Kasumi-1 (cell line): ENCODE data around the gene MTHFD2L.

ENCODE experiments used
- DNase-seq, 2 experiments: peaks; one replicate each; lab custom pipeline; 2025; lab: John Stamatoyannopoulos, UW

MTHFD2L gene

GRCh38 chr4:74252933-74253332 is 95.0 kb downstream of the MTHFD2L start:
- no peak for DNase-seq

- no peak for DNase-seq
These were observed 96.5 kb downstream of the MTHFD2L start for GRCh38 chr4:74254386-74254785.

GRCh38 chr4:74255096-74255495 is 97.2 kb downstream of the MTHFD2L start:
- no peak for DNase-seq

- no peak for DNase-seq
These were observed 101.0 kb downstream of the MTHFD2L start for GRCh38 chr4:74258963-74259362.

GRCh38 chr4:74260036-74260435 is 102.1 kb downstream of the MTHFD2L start:
- no peak for DNase-seq

GRCh38 chr4:74262522-74262921 is 104.6 kb downstream of the MTHFD2L start:
- DNase-seq, result no peak

GRCh38 chr4:74263551-74263950 is 105.6 kb downstream of the MTHFD2L start:
- no peak for DNase-seq

GRCh38 chr4:74266081-74266480 is 108.2 kb downstream of the MTHFD2L start:
- no peak for DNase-seq

- no peak for DNase-seq
These were observed 110.2 kb downstream of the MTHFD2L start for GRCh38 chr4:74267998-74268606.

- DNase-seq, result no peak
These were observed 110.7 kb downstream of the MTHFD2L start for GRCh38 chr4:74268643-74269042.

- DNase-seq, result no peak
These were observed 120.6 kb downstream of the MTHFD2L start for GRCh38 chr4:74278490-74278889.

- DNase-seq, result no peak
These were observed 121.8 kb downstream of the MTHFD2L start for GRCh38 chr4:74279716-74280115.

- DNase-seq, result no peak
These were observed 125.0 kb downstream of the MTHFD2L start for GRCh38 chr4:74282926-74283325.

- no peak for DNase-seq
These were observed 125.7 kb downstream of the MTHFD2L start for GRCh38 chr4:74283614-74284013.

- DNase-seq, result no peak
These were observed 126.1 kb downstream of the MTHFD2L start for GRCh38 chr4:74284053-74284452.

- no peak for DNase-seq
These were observed 129.2 kb downstream of the MTHFD2L start for GRCh38 chr4:74287164-74287563.

GRCh38 chr4:74287791-74288190 is 129.9 kb downstream of the MTHFD2L start:
- no peak for DNase-seq

- no peak for DNase-seq
These were observed 133.6 kb downstream of the MTHFD2L start for GRCh38 chr4:74291471-74291870.

GRCh38 chr4:74292111-74292870 is 134.4 kb downstream of the MTHFD2L start:
- DNase-seq, result no peak

- no peak for DNase-seq
These were observed 135.6 kb downstream of the MTHFD2L start for GRCh38 chr4:74293558-74293957.

- DNase-seq, result no peak
These were observed 136.8 kb downstream of the MTHFD2L start for GRCh38 chr4:74294681-74295080.

GRCh38 chr4:74297539-74297938 is 139.6 kb downstream of the MTHFD2L start:
- DNase-seq, result no peak

- DNase-seq, result no peak
These were observed 146.2 kb downstream of the MTHFD2L start for GRCh38 chr4:74304095-74304625.

- no peak for DNase-seq
These were observed 147.1 kb downstream of the MTHFD2L start for GRCh38 chr4:74305000-74305399.
